H1 (cell line): Measurements from ENCODE around the gene CCDC124. TPM values are rescaled to one million over a fixed set of nuclear protein-coding genes. Genes with fewer than 3 reads are reported as not detected.

Experiments used
- CTCF ChIA-PET: fragments of 300-600 bp; sonication (Branson Sonifier 250); formaldehyde crosslinking; loops from one replicate; lab custom pipeline; 2021; ENCODE audit not compliant: partially characterized antibody; lab: Charles Lee
- POLR2A ChIA-PET: fragments of 300-600 bp; sonication (Branson Sonifier 250); formaldehyde crosslinking; loops from one replicate; lab custom pipeline; 2021; ENCODE audit warnings: inconsistent platforms; ENCODE audit not compliant: partially characterized antibody; lab: Charles Lee
- DNase-seq, 2 experiments: peaks; one replicate each; pipeline versions ENCODE4 v3.0.0 to v3.0.0-alpha.2; 2010 to 2022; ENCODE audit warnings: low spot score in 2 of 2, low read depth in 1 of 2, mixed read lengths in 1 of 2
- FAIRE-seq: peaks from 2 replicates; lab custom pipeline; 2011; peaks lifted over from hg19 to GRCh38; lab: Jason Lieb, UNC
- H2AFZ ChIP-seq: 2 replicates; pipeline ENCODE4 v1.8.1; 2012; ENCODE audit warnings: low read length, inconsistent platforms
- H2AK5ac ChIP-seq: 2 replicates; pipeline ENCODE4 v1.6.1; 2013; ENCODE audit warnings: low read depth, low read length
- H2BK120ac ChIP-seq: replicated peaks from 2 replicates; pipeline ENCODE3; 2013; ENCODE audit warnings: low read depth, low read length, inconsistent platforms
- H2BK12ac ChIP-seq: 2 replicates; pipeline ENCODE4 v1.6.1; 2013; ENCODE audit warnings: low read depth, low read length
- H2BK15ac ChIP-seq: 2 replicates; pipeline ENCODE4 v1.6.1; 2013; ENCODE audit warnings: low read length
- H2BK20ac ChIP-seq: 2 replicates; pipeline ENCODE4 v1.6.1; 2013; ENCODE audit warnings: low read length
- H2BK5ac ChIP-seq: 2 replicates; pipeline ENCODE4 v1.6.1; 2013; ENCODE audit warnings: low read depth, low read length
- H3K14ac ChIP-seq: 2 replicates; pipeline ENCODE4 v1.6.1; 2013; ENCODE audit warnings: inconsistent platforms; ENCODE audit not compliant: insufficient read length
- H3K18ac ChIP-seq: 2 replicates; pipeline ENCODE4 v1.6.1; 2013; ENCODE audit warnings: low read length; ENCODE audit errors: extremely low read depth
- H3K23ac ChIP-seq: 2 replicates; pipeline ENCODE4 v1.6.1; 2013; ENCODE audit warnings: inconsistent platforms; ENCODE audit not compliant: insufficient read length
- H3K23me2 ChIP-seq: 2 replicates; pipeline ENCODE4 v1.6.1; 2013; ENCODE audit warnings: low read depth, low read length
- H3K27ac ChIP-seq: 2 replicates; pipeline ENCODE4 v1.6.1; 2011; ENCODE audit warnings: low read depth, low read length, inconsistent platforms
- H3K27me3 ChIP-seq, 4 experiments: replicated peaks in 1 of 4; 1 replicate in 1 of 4; 2 replicates in 3 of 4; pipeline versions ENCODE4 v1.6.1 to v1.8.1; 2011 to 2013; ENCODE audit warnings: low read length in 3 of 4, mild to moderate bottlenecking in 3 of 4, inconsistent platforms in 2 of 4, mixed read lengths in 2 of 4, moderate library complexity in 1 of 4; ENCODE audit not compliant: control insufficient read depth in 3 of 4, insufficient read depth in 3 of 4; ENCODE audit errors: extremely low read depth in 1 of 4
- H3K36me3 ChIP-seq, 4 experiments: 2 replicates each; pipeline versions ENCODE4 v1.6.1 to v1.8.1; 2011 to 2013; ENCODE audit warnings: mild to moderate bottlenecking in 4 of 4, low read length in 3 of 4, moderate library complexity in 2 of 4, control low read depth in 1 of 4, inconsistent platforms in 1 of 4; ENCODE audit not compliant: insufficient read depth in 4 of 4, control insufficient read depth in 2 of 4
- H3K4ac ChIP-seq: replicated peaks from 2 replicates; pipeline ENCODE3; 2013; ENCODE audit warnings: low read length, low read depth, mixed read lengths, inconsistent platforms; ENCODE audit not compliant: insufficient read length
- H3K4me1 ChIP-seq, 4 experiments: replicated peaks in 1 of 4; 1 replicate in 1 of 4; 2 replicates in 3 of 4; pipeline versions ENCODE4 v1.6.1 to v1.8.1; 2011 to 2013; ENCODE audit warnings: low read length in 3 of 4, inconsistent platforms in 2 of 4, mixed read lengths in 1 of 4; ENCODE audit not compliant: insufficient read depth in 4 of 4, control insufficient read depth in 3 of 4
- H3K4me2 ChIP-seq, 2 experiments: 2 replicates each; pipeline versions ENCODE4 v1.6.1 to v1.8.1; 2011 to 2013; ENCODE audit warnings: low read depth in 2 of 2, low read length in 2 of 2, control low read depth in 1 of 2, inconsistent platforms in 1 of 2, mild to moderate bottlenecking in 1 of 2; ENCODE audit not compliant: insufficient read depth in 1 of 2
- H3K4me3 ChIP-seq, 4 experiments: fragments of 200-600, 300-600 bp in 1 of 4; sonication (generic), shearing (Covaris generic), sonication (Bioruptor Twin) in 1 of 4; 2 replicates each; pipeline versions ENCODE4 v1.5.1 to v1.8.1; 2011 to 2016; ENCODE audit warnings: low read length in 4 of 4, low read depth in 3 of 4, control low read depth in 2 of 4, inconsistent platforms in 2 of 4, mild to moderate bottlenecking in 2 of 4, mixed read lengths in 1 of 4, moderate library complexity in 1 of 4; ENCODE audit not compliant: insufficient read depth in 2 of 4; ENCODE audit errors: extremely low read depth in 1 of 4
- H3K56ac ChIP-seq: replicated peaks from 2 replicates; pipeline ENCODE3; 2013; ENCODE audit warnings: low read depth, mild to moderate bottlenecking, mixed read lengths, low read length, inconsistent platforms; ENCODE audit not compliant: insufficient read length
- H3K79me1 ChIP-seq: 2 replicates; pipeline ENCODE4 v1.6.1; 2013; ENCODE audit warnings: low read depth, low read length, control low read depth
- H3K79me2 ChIP-seq, 2 experiments: 2 replicates each; pipeline versions ENCODE4 v1.6.1 to v1.8.1; 2012 to 2013; ENCODE audit warnings: low read length in 2 of 2, mild to moderate bottlenecking in 2 of 2, inconsistent platforms in 1 of 2; ENCODE audit not compliant: insufficient read depth in 2 of 2, control insufficient read depth in 1 of 2
- H3K9ac ChIP-seq, 4 experiments: replicated peaks in 1 of 4; 1 replicate in 1 of 4; 2 replicates in 3 of 4; pipeline versions ENCODE4 v1.6.1 to v1.8.1; 2011 to 2013; ENCODE audit warnings: low read depth in 3 of 4, low read length in 3 of 4, control low read depth in 2 of 4, mild to moderate bottlenecking in 2 of 4, moderate library complexity in 2 of 4, inconsistent platforms in 1 of 4; ENCODE audit errors: extremely low read depth in 1 of 4
- H3K9me3 ChIP-seq, 2 experiments: 2 replicates each; pipeline versions ENCODE4 v1.6.1 to v1.8.1; 2012 to 2013; ENCODE audit warnings: mild to moderate bottlenecking in 2 of 2, moderate library complexity in 2 of 2, control low read depth in 1 of 2, inconsistent platforms in 1 of 2, low read depth in 1 of 2, low read length in 1 of 2, mixed read lengths in 1 of 2; ENCODE audit not compliant: insufficient read depth in 2 of 2
- H4K20me1 ChIP-seq, 2 experiments: replicated peaks in 1 of 2; 2 replicates each; pipeline versions ENCODE3 to v1.8.1; 2011 to 2013; ENCODE audit warnings: inconsistent platforms in 2 of 2, low read length in 2 of 2, mild to moderate bottlenecking in 1 of 2; ENCODE audit not compliant: insufficient read depth in 2 of 2, control insufficient read depth in 1 of 2
- H4K5ac ChIP-seq: 2 replicates; pipeline ENCODE4 v1.6.1; 2013; ENCODE audit warnings: low read length, low read depth, mixed read lengths, inconsistent platforms; ENCODE audit not compliant: insufficient read length
- H4K8ac ChIP-seq: 2 replicates; pipeline ENCODE4 v1.8.0; 2013; ENCODE audit warnings: mild to moderate bottlenecking, moderate library complexity, low read length, inconsistent platforms; ENCODE audit not compliant: insufficient read depth; ENCODE audit errors: extremely low read depth
- H4K91ac ChIP-seq: replicated peaks from 2 replicates; pipeline ENCODE3; 2013; ENCODE audit warnings: low read length, mixed read lengths, inconsistent platforms; ENCODE audit not compliant: insufficient read length
- CREB1 ChIP-seq: IDR thresholded peaks from 2 replicates; pipeline ENCODE4 v1.6.1; 2012; ENCODE audit warnings: inconsistent platforms
- KDM1A ChIP-seq: fragments of 200-600, 300-600 bp; sonication (generic); IDR thresholded peaks from 2 replicates; pipeline ENCODE4 v1.7.1; 2016; ENCODE audit warnings: mild to moderate bottlenecking, low read length, borderline replicate concordance
- WGBS, 2 experiments: shearing (Covaris generic) in 1 of 2; methylation state at CpG; one replicate each; pipeline versions ENCODE4 v1.1.6 to v1.1.7; 2013 to 2015; ENCODE audit warnings: low lambda C conversion rate in 2 of 2, mixed read lengths in 2 of 2, inconsistent platforms in 1 of 2, low coverage in 1 of 2, missing lambda C conversion rate in 1 of 2; ENCODE audit not compliant: insufficient replicate concordance in 2 of 2, insufficient coverage in 1 of 2, insufficient read length in 1 of 2; ENCODE audit errors: extremely low coverage in 1 of 2, missing lambda C conversion rate in 1 of 2; 5-methylcytosine and 5-hydroxymethylcytosine counted together
- polyA plus RNA-seq, 7 experiments: library from polyadenylated mRNA; depleted of rRNA in 3 of 7; stranded (reverse) in 5 of 7; unstranded in 2 of 7; fragments of >200 nt in 5 of 7; fragments of 200-250 nt in 2 of 7; gene quantifications; 1 replicate in 5 of 7; 2 replicates in 1 of 7; 4 replicates in 1 of 7; pipeline versions ENCODE4 v1.2.1 to v1.2.3, GENCODE V29; 2011 to 2013; ENCODE audit warnings: missing spikeins in 2 of 7, mixed read lengths in 2 of 7
- total RNA-seq: library from RNA; stranded (reverse); fragmentation: NEBNext Ultra II Directional; extraction: Animal tissue kit (Norgen Biotek cat#: 25700); gene quantifications from 2 replicates; pipeline ENCODE4 v1.2.1, GENCODE V29; 2021

CCDC124 gene
- total and polyA plus RNA-seq, 2 of the 8 experiments (the other 6 are each of a cell fraction or from before 2014, with no cell fraction given): 95.2 to 103 TPM

DNA sequence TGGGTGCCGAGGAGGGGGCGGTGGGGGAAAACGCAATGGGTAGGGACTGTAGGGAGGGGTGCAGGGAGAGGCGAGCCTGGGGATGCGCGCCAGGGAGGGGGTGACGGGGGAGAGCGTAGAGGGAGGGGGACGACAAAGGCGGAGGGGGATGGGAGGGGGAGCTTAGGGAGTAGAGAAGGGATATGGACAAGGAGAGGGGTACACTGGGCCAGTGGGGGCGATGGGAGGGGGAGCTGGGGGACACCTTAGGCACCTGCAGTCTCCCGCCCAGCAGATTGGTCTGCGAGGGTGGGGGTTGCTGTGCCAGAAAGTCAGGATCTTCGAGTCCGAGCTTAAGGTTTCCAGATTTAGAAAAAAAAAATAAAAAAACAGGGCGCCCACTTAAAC, 15.7 kb downstream of the CCDC124 start:
- Histone ChIP-seq H3K27me3 (peaks cover 19 to 47% (median 41%) of the 10 kb centered on the region in 4 experiments), H2BK12ac (no peak overlapping the region), H2BK15ac (no peak overlapping the region), H4K8ac (no peak overlapping the region), H3K56ac (no peak overlapping the region), H4K5ac (no peak overlapping the region), H4K20me1 (peaks cover 0 to 4% of the 10 kb centered on the region in 2 experiments), H3K23ac (no peak overlapping the region), H4K91ac (no peak overlapping the region), H2AK5ac (no peak overlapping the region), H3K14ac (no peak overlapping the region), H3K18ac (peak overlapping the region; percentile 87), H3K79me1 (no peaks in the 10 kb centered on the region), H3K4ac (no peak overlapping the region), H2BK120ac (no peak overlapping the region), H2AFZ (no peak overlapping the region), H3K36me3 (no peaks in the 10 kb centered on the region), H3K9ac (no peak overlapping the region; a peak in 1 of 7 replicates), H3K4me2 (peak overlapping the region; percentile 88 to 94), H3K79me2 (no peaks in the 10 kb centered on the region), H2BK20ac (no peak overlapping the region), H3K4me1 (peaks cover 0 to 38% (median 25%) of the 10 kb centered on the region in 4 experiments; a peak in 6 of 7 replicates), H3K23me2 (peaks cover 30% of the 10 kb centered on the region), H2BK5ac (no peak overlapping the region), H3K27ac (no peak overlapping the region), H3K9me3 (no peaks in the 10 kb centered on the region), H3K4me3 (peak overlapping the region; percentile 48 to 73 (median 52); a peak in 7 of 8 replicates)
- CTCF ChIA-PET: interaction anchor here (0.6 to 21.5 kb wide), 3 partner anchors 14 to 1816 kb away, joined by 4 to 271 read pairs (median 90); partner anchors contain the start of gene CCDC124
- WGBS, 2 experiments: 7% methylated on average over 2 of the region's 16 CpGs; no CpG with 5 or more reads in 1 of the 2 experiments
- TF ChIP-seq CREB1: peak; percentile 16; the same call in 1 of the 2 replicates
- no peak for TF ChIP-seq KDM1A
- POLR2A ChIA-PET: interaction anchor here (0.6 to 1.8 kb wide), 6 partner anchors 10 to 86 kb away, joined by 3 to 5 read pairs (median 4); partner anchors contain the start of gene CCDC124
- DNase-seq (no peak), FAIRE-seq (no peak)
